ENCODE data around the gene AKT3. TPM values are rescaled to one million over a fixed set of nuclear protein-coding genes. Genes with fewer than 3 reads are reported as not detected.

AKT3 gene
- total RNA-seq, 2 experiments from 2014 or later = 38.2 to 41.4 TPM

DNA sequence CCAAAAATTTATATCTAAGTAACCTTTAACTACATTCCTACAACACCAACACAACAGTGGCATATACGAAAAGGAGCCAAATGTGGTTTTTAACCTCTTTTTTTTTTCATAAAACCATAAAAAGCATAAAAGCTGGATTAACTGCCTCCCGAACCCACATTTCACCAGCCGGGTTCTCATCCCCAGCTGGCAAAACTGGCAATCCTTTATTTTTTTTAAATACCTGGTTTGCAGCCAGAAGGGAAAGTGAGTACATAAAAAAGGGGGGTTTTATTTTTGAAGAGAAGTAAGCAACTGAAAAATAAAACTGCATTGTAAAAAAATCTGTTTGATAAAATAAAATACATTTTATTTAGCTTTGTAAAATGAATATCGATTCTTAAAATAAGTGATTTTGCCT lies 295.4 kb downstream of the AKT3 start:
- ChIA-PET POLR2A (no interaction called here), CTCF (no interaction called here)

DNA sequence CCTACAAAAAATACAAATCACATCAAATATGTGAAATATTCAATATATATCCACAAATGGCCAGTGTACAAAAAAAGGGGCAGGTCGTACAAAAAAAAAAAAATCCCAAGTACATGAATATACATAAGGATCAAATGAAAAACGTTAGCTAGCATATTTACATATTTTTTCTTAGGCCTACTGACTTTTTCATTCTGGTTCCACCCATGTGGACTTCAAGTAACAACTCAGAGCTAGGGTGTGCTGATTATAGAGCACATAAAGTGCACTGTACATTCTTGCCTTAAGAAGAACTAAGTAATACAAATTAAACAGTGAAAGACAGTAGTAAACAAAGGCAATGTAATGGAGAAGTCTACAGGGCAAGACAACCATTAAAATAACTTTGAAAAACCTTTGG lies 297.0 kb downstream of the AKT3 start:
- no peak for DNase-seq
- Mint-ChIP-seq H3K4me1 (peaks cover 5% of the 10 kb centered on the region), H3K27me3 (no peaks in the 10 kb centered on the region), H3K9me3 (no peaks in the 10 kb centered on the region), H3K36me3 (ENCODE audit: low read depth) (no peaks in the 10 kb centered on the region), H3K27ac (no peak overlapping the region), H3K4me3 (no peak overlapping the region)
- POLR2A ChIA-PET = no interaction called here
- CTCF ChIA-PET = no interaction called here

More for the DNA sequence above, 295.4 kb downstream of the AKT3 start:
- no peaks in the 10 kb centered on the region for H3K9me3 Mint-ChIP-seq
- no peaks in the 10 kb centered on the region for H3K27me3 Mint-ChIP-seq
- no peak for DNase-seq
- H3K27ac Mint-ChIP-seq = no peak overlapping the region
- no peaks in the 10 kb centered on the region for H3K36me3 Mint-ChIP-seq (ENCODE audit: low read depth)
- H3K4me3 Mint-ChIP-seq = no peak overlapping the region
- peaks cover under 1% of the 10 kb centered on the region for H3K4me1 Mint-ChIP-seq

DNA sequence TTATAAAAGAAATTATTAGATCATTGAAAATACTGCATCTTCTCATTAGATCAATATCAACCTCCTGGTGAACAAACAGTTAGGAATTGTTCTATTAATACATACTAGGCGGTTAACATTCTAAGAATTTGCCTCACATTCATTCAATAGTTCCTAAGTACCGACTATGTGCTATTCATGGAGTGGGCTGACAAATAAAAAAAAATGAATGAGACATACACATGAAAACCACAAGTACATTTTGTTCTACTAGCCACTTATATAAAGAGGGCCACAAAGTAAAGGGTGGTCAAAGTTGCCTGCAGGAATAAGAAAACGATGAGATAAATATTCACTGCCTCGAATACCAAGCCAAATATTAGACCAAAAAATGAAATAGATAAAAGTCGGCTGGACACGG lies 299.8 kb downstream of the AKT3 start:
- Mint-ChIP-seq H3K27me3 (no peaks in the 10 kb centered on the region), H3K4me3 (no peak overlapping the region), H3K9me3 (no peaks in the 10 kb centered on the region), H3K27ac (no peak overlapping the region), H3K36me3 (ENCODE audit: low read depth) (no peaks in the 10 kb centered on the region), H3K4me1 (peaks cover 5% of the 10 kb centered on the region)
- CTCF ChIA-PET = no interaction called here
- DNase-seq = no peak
- POLR2A ChIA-PET = no interaction called here

- no peak overlapping the region for H3K4me3 Mint-ChIP-seq
- ChIA-PET POLR2A (no interaction called here), CTCF (no interaction called here)
- H3K9me3 Mint-ChIP-seq = no peaks in the 10 kb centered on the region
- no peak overlapping the region for H3K27ac Mint-ChIP-seq
- no peaks in the 10 kb centered on the region for H3K27me3 Mint-ChIP-seq
- H3K4me1 Mint-ChIP-seq = peaks cover 5% of the 10 kb centered on the region
- no peaks in the 10 kb centered on the region for H3K36me3 Mint-ChIP-seq (ENCODE audit: low read depth)
- DNase-seq = no peak
These were observed 300.3 kb downstream of the AKT3 start for GRCh38 chr1:243549791-243550190.

GRCh38 chr1:243549108-243549507 lies 300.9 kb downstream of the AKT3 start:
- peaks cover 5% of the 10 kb centered on the region for H3K4me1 Mint-ChIP-seq
- no peaks in the 10 kb centered on the region for H3K36me3 Mint-ChIP-seq (ENCODE audit: low read depth)
- CTCF ChIA-PET = no interaction called here
- H3K9me3 Mint-ChIP-seq = no peaks in the 10 kb centered on the region
- no peak overlapping the region for H3K4me3 Mint-ChIP-seq
- no peak overlapping the region for H3K27ac Mint-ChIP-seq
- no peak for DNase-seq
- POLR2A ChIA-PET = no interaction called here
- H3K27me3 Mint-ChIP-seq = no peaks in the 10 kb centered on the region

- H3K4me3 Mint-ChIP-seq = no peak overlapping the region
- H3K27me3 Mint-ChIP-seq = no peaks in the 10 kb centered on the region
- H3K36me3 Mint-ChIP-seq (ENCODE audit: low read depth) = peaks cover 6% of the 10 kb centered on the region
- DNase-seq = no peak
- H3K9me3 Mint-ChIP-seq = no peaks in the 10 kb centered on the region
- POLR2A ChIA-PET = no interaction called here
- no peak overlapping the region for H3K27ac Mint-ChIP-seq
- CTCF ChIA-PET = no interaction called here
- H3K4me1 Mint-ChIP-seq = peaks cover 5% of the 10 kb centered on the region
These were observed 301.5 kb downstream of the AKT3 start for GRCh38 chr1:243548516-243548915.

DNA sequence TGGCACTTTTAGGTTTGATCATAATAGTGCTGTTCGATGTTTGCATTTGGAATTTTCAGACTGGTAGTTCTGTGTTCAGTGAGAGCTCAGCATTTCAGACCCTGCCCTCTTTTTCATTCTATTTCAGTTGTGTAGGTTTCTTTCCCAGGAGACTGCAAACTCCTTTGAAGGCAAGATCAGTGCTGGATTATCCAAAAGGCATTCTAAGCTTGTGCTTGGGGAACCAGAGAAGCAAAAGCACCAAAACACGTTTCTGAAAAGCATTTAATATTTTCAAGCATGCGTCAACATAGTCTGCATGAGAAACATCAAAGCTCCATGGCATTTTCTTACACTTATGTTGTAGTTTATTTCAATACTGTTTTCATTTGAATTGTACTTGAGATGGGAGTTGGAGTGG lies 302.2 kb downstream of the AKT3 start:
- POLR2A ChIA-PET = no interaction called here
- no peak overlapping the region for H3K27ac Mint-ChIP-seq
- no peaks in the 10 kb centered on the region for H3K9me3 Mint-ChIP-seq
- H3K4me1 Mint-ChIP-seq = peaks cover 5% of the 10 kb centered on the region
- no peak for DNase-seq
- CTCF ChIA-PET = no interaction called here
- H3K36me3 Mint-ChIP-seq (ENCODE audit: low read depth) = peaks cover 6% of the 10 kb centered on the region
- H3K4me3 Mint-ChIP-seq = no peak overlapping the region
- no peaks in the 10 kb centered on the region for H3K27me3 Mint-ChIP-seq

GRCh38 chr1:243546457-243546856 lies 303.6 kb downstream of the AKT3 start:
- Mint-ChIP-seq H3K27me3 (no peaks in the 10 kb centered on the region), H3K27ac (no peak overlapping the region), H3K4me3 (no peak overlapping the region), H3K4me1 (peaks cover 5% of the 10 kb centered on the region), H3K9me3 (no peaks in the 10 kb centered on the region), H3K36me3 (ENCODE audit: low read depth) (peaks cover 6% of the 10 kb centered on the region)
- ChIA-PET POLR2A (no interaction called here), CTCF (no interaction called here)
- no peak for DNase-seq

DNA sequence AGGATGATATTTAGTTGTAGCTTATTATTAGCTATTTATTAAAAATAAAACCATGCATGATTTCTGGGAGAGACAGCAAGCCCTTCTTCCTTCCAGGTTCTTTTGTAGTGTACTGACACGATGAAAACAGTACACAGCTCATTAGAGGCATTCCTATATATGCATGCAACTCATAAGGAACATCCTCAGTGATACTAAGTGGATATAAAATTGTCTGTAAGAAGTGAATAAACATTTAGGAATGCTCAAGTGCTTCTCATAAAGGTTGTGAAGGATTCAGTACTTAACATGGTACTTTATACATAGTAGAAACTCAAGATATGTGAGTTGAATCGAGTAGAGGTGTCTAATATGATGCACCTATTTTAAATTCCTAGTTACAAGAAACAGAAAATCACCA lies 306.5 kb downstream of the AKT3 start:
- H3K9me3 Mint-ChIP-seq = no peaks in the 10 kb centered on the region
- H3K27me3 Mint-ChIP-seq = no peaks in the 10 kb centered on the region
- CTCF ChIA-PET = no interaction called here
- H3K4me3 Mint-ChIP-seq = no peak overlapping the region
- H3K27ac Mint-ChIP-seq = no peak overlapping the region
- DNase-seq = no peak
- POLR2A ChIA-PET = no interaction called here
- peaks cover 8% of the 10 kb centered on the region for H3K36me3 Mint-ChIP-seq (ENCODE audit: low read depth)
- H3K4me1 Mint-ChIP-seq = no peaks in the 10 kb centered on the region

DNA sequence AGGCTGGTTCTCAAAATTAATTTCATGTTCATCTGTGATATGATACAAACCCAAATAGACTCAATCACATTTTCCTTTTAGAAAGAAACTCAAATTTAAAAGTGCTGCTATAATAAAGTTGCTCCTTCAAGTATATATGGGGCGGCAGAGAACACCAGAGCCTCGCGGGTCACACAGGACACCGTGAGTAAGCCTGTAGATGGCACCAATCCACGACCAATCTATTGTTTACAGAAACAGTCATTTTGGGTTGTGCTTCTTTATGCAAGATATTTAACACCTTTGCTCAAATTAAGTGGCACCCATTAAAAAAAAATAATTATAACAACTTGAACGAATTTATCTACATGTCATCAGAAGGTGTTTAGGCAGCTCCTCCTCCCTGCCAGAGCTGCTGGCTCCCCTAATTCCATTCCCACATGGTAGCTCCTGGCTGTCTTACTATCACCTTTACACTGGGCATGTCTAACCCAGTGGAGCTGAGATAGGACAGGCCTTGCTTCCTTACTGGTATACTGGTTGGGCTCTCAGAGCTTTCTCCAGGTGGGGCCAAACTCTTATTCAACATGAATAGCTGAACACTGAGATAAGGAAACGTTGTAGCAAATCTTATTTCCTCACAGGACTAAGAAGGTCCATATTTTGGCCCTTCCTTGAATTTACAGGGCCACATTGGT lies 307.2 kb downstream of the AKT3 start:
- Mint-ChIP-seq H3K27ac (no peak overlapping the region), H3K4me1 (no peaks in the 10 kb centered on the region), H3K9me3 (no peaks in the 10 kb centered on the region), H3K27me3 (no peaks in the 10 kb centered on the region), H3K4me3 (no peak overlapping the region), H3K36me3 (ENCODE audit: low read depth) (peaks cover 11% of the 10 kb centered on the region)
- POLR2A ChIA-PET = no interaction called here
- CTCF ChIA-PET = no interaction called here
- no peak for DNase-seq

- Mint-ChIP-seq H3K9me3 (no peaks in the 10 kb centered on the region), H3K27ac (no peak overlapping the region), H3K36me3 (ENCODE audit: low read depth) (peaks cover 27% of the 10 kb centered on the region), H3K4me1 (no peaks in the 10 kb centered on the region), H3K27me3 (no peaks in the 10 kb centered on the region), H3K4me3 (no peak overlapping the region)
- CTCF ChIA-PET = no interaction called here
- DNase-seq = no peak
- POLR2A ChIA-PET = no interaction called here
These were observed 310.4 kb downstream of the AKT3 start for GRCh38 chr1:243539636-243540035.

DNA sequence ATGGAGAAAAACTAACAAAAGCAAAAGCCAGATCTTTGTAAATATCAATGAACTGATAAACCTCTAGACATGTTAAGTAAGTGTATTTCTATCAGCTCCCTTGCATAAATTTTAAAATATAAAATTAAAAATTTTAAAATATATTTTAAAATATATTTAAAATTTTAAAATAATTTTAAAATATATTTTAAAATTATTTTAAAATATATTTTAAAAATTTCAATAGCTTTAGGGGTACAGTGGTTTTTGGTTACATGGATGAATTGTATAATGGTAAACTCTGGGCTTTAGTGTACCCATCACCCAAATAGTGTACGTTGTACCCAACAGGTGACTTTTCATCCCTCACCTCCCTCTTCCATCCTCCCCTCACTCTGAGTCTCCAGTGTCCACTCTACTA lies 315.0 kb downstream of the AKT3 start:
- no peak for DNase-seq
- Mint-ChIP-seq H3K4me1 (no peaks in the 10 kb centered on the region), H3K27ac (no peak overlapping the region), H3K4me3 (no peak overlapping the region), H3K9me3 (peaks cover 2% of the 10 kb centered on the region), H3K36me3 (ENCODE audit: low read depth) (peaks cover 26% of the 10 kb centered on the region), H3K27me3 (no peaks in the 10 kb centered on the region)
- CTCF ChIA-PET = no interaction called here
- POLR2A ChIA-PET = interaction anchor here (0.7 kb wide), 1 partner anchor 13 kb away, joined by 3 read pairs; no protein-coding TSS in a partner anchor

- no peak for DNase-seq
- Mint-ChIP-seq H3K4me3 (no peak overlapping the region), H3K4me1 (peaks cover 7% of the 10 kb centered on the region), H3K9me3 (peaks cover 6% of the 10 kb centered on the region), H3K36me3 (ENCODE audit: low read depth) (peaks cover 8% of the 10 kb centered on the region), H3K27me3 (no peaks in the 10 kb centered on the region), H3K27ac (no peak overlapping the region)
- ChIA-PET CTCF (no interaction called here), POLR2A (no interaction called here)
These were observed 320.5 kb downstream of the AKT3 start for GRCh38 chr1:243529512-243529911.

DNA sequence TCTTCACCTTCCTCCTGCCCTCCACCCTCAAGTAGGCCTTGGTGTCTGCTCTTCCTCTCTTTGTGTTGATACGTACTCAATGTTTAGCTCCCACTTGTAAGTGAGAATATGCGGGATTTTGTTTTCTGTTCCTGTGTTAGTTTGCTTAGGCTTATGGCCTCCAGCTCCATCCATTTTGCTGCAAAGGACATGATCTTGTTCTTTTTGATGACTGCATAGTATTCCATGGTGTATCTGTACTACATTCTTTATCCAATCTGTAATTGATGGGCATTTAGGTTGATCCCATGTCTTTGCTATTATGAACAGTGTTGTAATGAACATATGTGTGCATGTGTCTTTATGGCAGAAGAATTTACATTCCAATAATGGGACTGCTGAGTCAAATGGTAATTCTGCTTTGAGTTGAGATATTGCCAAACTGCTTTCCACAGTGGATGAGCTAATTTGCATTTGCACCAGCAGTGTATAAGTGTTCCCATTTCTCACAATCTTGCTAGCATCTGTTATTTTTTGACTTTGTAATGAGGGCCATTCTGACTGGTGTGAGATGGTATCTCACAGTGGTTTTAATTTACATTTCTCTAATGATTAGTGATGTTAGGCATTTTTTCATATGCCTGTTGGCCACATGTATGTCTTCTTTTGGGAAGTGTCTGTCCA lies 321.5 kb downstream of the AKT3 start:
- H3K4me3 Mint-ChIP-seq = no peak overlapping the region
- peaks cover 8% of the 10 kb centered on the region for H3K36me3 Mint-ChIP-seq (ENCODE audit: low read depth)
- ChIA-PET POLR2A (no interaction called here), CTCF (interaction anchor here (0.6 kb wide), 1 partner anchor 124 kb away, joined by 4 read pairs; no protein-coding TSS in a partner anchor)
- no peak overlapping the region for H3K27ac Mint-ChIP-seq
- peaks cover 6% of the 10 kb centered on the region for H3K9me3 Mint-ChIP-seq
- no peak for DNase-seq
- H3K4me1 Mint-ChIP-seq = peaks cover 7% of the 10 kb centered on the region
- no peaks in the 10 kb centered on the region for H3K27me3 Mint-ChIP-seq
